Brain microvascular endothelial cell (primary cell): ENCODE measurements around the gene MLN.

Experiments
- DNase-seq: peaks from one replicate; pipeline ENCODE4 v3.0.0-alpha.2; 2020
- H3K27ac ChIP-seq: fragments of 250-450 bp; sonication (Bioruptor Pico); 2 replicates; pipeline ENCODE4 v1.5.1; 2020; ENCODE audit warnings: mild to moderate bottlenecking, moderate library complexity
- H3K27me3 ChIP-seq: fragments of 250-450 bp; sonication (Bioruptor Pico); replicated peaks from 2 replicates; pipeline ENCODE4 v1.5.1; 2020; ENCODE audit warnings: mild to moderate bottlenecking
- H3K36me3 ChIP-seq: fragments of 250-450 bp; sonication (Bioruptor Pico); replicated peaks from 2 replicates; pipeline ENCODE4 v1.5.1; 2020; ENCODE audit warnings: mild to moderate bottlenecking
- H3K4me3 ChIP-seq: 2 replicates; pipeline ENCODE4 v1.5.1; 2011; ENCODE audit warnings: low read depth, mild to moderate bottlenecking, control low read depth, low read length, moderate library complexity
- in situ Hi-C: cut with HindIII; loops from 2 replicates; pipeline ENCODE4 v1.10.0; 2017; ENCODE audit warnings: low sequenced_read_pairs, low pct_ligation_motif_present
- TF ChIP-seq, protein P1 (sequence below): IDR thresholded peaks from 2 replicates; pipeline ENCODE4 v1.5.1; 2011; ENCODE audit warnings: low read depth, mild to moderate bottlenecking, moderate library complexity, low read length, control low read depth, inconsistent platforms; ENCODE audit errors: missing control alignments

Gene MLN

DNA sequence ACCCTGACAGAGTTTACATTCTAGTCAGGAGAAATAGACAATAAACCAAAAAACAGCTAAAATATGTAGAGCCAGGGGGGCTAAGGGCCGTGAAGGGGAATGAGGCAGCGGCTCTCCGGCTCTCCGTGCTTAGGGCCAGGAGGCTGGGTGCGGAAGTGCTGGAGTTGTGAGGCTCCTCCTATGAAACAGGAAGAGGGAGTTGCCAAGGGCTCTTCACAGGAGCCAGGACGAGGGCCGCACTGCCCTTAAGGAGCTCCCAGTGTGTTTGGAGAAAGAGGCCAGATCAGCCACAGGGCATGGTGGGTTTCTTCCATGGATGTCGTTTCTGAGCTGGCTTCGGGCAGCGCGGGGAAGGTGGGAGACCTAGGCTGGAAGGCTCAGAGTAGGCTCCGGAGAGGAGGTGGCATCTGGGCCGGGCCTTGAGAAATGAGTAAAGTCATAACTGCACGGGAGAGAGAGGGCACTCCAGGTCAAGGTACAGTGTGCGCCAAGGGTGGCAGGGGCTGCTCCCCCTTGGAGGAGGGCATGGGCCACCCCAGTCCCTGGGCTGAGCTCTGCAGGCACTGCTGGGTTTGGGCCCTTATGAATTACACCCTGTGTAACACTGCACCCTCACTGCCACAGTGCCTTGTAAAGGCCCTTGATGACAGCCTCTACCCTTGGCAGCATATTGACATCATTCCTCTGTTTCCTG, 20.8 kb upstream of the MLN start:
- H3K27me3 ChIP-seq = peaks cover 6% of the 10 kb centered on the region
- H3K27ac ChIP-seq = no peak overlapping the region
- H3K36me3 ChIP-seq = no peaks in the 10 kb centered on the region
- TF ChIP-seq, protein P1, sequence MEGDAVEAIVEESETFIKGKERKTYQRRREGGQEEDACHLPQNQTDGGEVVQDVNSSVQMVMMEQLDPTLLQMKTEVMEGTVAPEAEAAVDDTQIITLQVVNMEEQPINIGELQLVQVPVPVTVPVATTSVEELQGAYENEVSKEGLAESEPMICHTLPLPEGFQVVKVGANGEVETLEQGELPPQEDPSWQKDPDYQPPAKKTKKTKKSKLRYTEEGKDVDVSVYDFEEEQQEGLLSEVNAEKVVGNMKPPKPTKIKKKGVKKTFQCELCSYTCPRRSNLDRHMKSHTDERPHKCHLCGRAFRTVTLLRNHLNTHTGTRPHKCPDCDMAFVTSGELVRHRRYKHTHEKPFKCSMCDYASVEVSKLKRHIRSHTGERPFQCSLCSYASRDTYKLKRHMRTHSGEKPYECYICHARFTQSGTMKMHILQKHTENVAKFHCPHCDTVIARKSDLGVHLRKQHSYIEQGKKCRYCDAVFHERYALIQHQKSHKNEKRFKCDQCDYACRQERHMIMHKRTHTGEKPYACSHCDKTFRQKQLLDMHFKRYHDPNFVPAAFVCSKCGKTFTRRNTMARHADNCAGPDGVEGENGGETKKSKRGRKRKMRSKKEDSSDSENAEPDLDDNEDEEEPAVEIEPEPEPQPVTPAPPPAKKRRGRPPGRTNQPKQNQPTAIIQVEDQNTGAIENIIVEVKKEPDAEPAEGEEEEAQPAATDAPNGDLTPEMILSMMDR = no peak
- DNase-seq = peak; percentile 9
- in situ Hi-C loops = no loop called here
- no peak overlapping the region for H3K4me3 ChIP-seq

DNA sequence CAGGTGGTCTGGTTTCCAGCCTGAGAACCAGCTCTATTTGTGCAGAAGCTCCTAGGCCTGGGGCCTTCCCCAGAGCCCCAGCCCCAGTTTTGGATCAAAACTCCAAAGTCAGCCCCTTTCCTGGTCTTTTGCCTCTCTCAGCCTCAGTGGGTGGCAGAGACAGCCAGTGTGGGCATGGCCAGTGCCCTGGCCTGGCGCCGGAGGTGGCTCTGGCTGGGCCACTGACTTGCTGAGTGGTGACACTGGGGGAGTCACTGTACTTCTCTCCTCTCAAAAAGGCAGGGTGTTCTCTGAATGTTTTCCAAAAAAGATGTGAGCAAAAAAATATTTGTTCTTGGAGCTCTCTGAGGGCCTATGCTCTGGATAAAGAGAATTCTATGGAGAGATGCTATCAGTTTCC, 20.0 kb upstream of the MLN start:
- DNase-seq = no peak
- Histone ChIP-seq H3K36me3 (no peaks in the 10 kb centered on the region), H3K27me3 (peaks cover 4% of the 10 kb centered on the region), H3K4me3 (no peak overlapping the region), H3K27ac (no peak overlapping the region)
- in situ Hi-C loops = no loop called here
- TF ChIP-seq, protein P1 = no peak

DNA sequence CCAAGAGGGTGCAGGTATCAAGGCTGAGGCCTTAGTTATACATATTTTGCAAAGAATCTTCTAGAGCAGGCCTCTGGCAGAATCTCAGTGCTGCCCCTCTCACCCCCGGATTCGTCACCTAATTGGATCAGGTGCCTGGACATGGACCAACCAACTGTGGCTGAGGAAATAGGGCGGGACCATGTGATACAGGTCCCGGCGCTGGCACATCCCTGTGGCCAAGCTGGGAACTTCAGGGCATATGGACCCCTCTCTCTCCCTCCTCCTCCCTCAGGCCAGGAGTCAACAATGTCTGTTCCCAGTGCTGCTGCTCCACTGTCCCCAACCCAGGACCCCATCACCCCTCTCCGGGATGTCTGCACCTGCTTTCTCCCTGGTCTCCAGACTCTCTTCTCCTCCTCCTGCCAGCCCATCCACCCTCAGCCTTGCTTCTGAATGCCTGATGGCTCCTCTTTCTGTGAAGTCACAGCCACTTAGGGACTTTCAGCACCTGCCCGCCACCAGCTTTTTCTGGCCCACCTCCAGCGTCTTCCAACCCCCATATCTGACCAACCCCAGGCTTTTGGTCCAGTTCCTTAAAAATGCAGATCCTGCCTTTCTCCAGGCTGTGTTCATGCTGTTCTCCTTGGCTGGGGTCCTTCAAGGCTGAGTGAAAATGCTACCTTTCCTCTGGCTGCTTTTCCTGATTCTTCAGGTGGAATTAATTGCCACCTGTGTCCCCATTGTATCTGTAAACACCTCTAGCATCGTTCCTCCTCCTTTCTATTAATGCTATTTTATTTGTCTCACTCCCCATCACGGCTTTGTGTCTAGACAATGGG, 19.0 kb upstream of the MLN start:
- DNase-seq = peak; percentile 12
- in situ Hi-C loops = no loop called here
- no peaks in the 10 kb centered on the region for H3K36me3 ChIP-seq
- no peak overlapping the region for H3K27ac ChIP-seq
- TF ChIP-seq, protein P1 = peak; percentile 60
- no peak overlapping the region for H3K4me3 ChIP-seq
- no peaks in the 10 kb centered on the region for H3K27me3 ChIP-seq

DNA sequence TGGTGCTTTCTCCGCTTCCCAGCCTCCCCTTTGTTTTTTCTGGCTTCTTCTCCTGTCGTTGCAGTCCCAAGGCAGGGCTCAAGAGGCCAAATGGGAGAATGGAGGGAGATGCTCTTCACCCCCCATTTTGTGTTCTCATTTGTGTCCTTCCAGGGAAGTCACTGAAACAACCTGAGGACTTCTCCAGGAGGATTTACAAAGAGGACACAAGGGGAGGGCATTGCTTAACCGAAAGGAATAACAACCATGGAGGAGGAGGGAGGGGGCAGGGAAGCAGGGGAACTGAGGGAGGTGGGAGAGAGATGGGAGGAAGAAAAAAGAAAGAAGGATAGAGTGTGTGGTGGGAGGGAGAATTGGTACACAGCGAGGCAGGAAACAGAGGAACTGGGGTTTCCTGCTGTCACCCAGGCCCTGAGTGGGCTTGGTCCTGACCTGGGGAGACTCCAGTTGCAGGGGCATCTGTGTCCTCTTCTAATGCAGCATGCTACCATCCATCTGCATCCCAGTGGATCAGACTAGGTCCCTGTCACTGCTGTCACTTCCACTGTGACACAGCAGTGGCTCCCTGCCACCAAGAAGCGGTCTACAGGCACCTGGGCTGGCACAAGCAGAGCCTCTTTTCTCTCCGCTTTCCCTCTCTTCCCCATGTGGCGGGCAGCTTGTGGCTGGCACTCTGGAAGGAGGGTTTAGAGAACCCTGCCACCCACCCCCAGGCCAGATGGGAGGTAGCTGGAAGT, 17.1 kb upstream of the MLN start:
- Histone ChIP-seq H3K36me3 (no peaks in the 10 kb centered on the region), H3K27ac (no peak overlapping the region), H3K27me3 (no peaks in the 10 kb centered on the region), H3K4me3 (no peak overlapping the region)
- in situ Hi-C loops = no loop called here
- TF ChIP-seq, protein P1 = no peak
- DNase-seq = no peak

DNA sequence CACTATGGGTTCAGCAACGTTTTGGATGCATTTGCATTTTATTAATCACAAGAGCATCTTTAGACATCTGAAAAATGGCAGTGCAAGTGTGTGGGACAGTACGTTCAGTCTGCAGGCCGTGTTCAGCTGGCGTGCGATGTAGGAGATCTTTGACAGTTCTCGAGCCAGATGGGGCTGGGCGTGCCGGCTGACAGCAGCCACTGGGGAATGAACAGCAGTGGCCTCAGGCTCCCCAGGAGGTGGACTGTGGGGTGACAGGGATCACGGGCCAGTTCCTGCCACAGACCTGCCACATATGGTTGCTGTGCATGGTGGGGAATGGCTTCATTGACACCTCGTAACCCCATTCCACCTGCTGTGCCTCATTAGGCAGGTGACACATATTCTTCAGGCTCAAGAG, 16.4 kb upstream of the MLN start:
- no peaks in the 10 kb centered on the region for H3K27me3 ChIP-seq
- TF ChIP-seq, protein P1 = no peak
- H3K36me3 ChIP-seq = no peaks in the 10 kb centered on the region
- H3K4me3 ChIP-seq = no peak overlapping the region
- H3K27ac ChIP-seq = no peak overlapping the region
- DNase-seq = no peak
- in situ Hi-C loops = no loop called here
